Activated B cell treated with CpG ODN at 0.5 μM for 24 hours (primary cell): Measurements from ENCODE around the gene SPOCK1. TPM values are rescaled to one million over a fixed set of nuclear protein-coding genes. Genes with fewer than 3 reads are reported as not detected.

Experiments used
- ATAC-seq: fragments of 200-7000 bp; cut with Tn5 transposase; one replicate; pipeline ENCODE4 v1.10.0; 2021; ENCODE audit warnings: low read depth, mild to moderate bottlenecking, moderate library complexity
- CTCF ChIA-PET: fragments of 350-600 bp; sonication (Branson Sonifier 250); formaldehyde crosslinking; loops from one replicate; lab custom pipeline; 2021; ENCODE audit warnings: antibody characterized with exemption; lab: Charles Lee
- POLR2A ChIA-PET: fragments of 350-600 bp; sonication (Branson Sonifier 250); formaldehyde crosslinking; loops from one replicate; lab custom pipeline; 2021; ENCODE audit warnings: antibody characterized with exemption; lab: Charles Lee
- DNase-seq: peaks from one replicate; pipeline ENCODE4 v3.0.0; 2022
- H3K27ac Mint-ChIP-seq: one replicate; pipeline ENCODE4 v1.8.0; 2020; ENCODE audit warnings: mixed read lengths
- H3K27me3 Mint-ChIP-seq: one replicate; pipeline ENCODE4 v1.8.0; 2021; ENCODE audit warnings: mixed read lengths
- H3K36me3 Mint-ChIP-seq: one replicate; pipeline ENCODE4 v1.8.0; 2021; ENCODE audit warnings: low read depth, mixed read lengths
- H3K4me1 Mint-ChIP-seq: one replicate; pipeline ENCODE4 v1.8.0; 2021; ENCODE audit warnings: mixed read lengths
- H3K4me3 Mint-ChIP-seq: one replicate; pipeline ENCODE4 v1.8.0; 2020; ENCODE audit warnings: mild to moderate bottlenecking, mixed read lengths
- H3K9me3 Mint-ChIP-seq: one replicate; pipeline ENCODE4 v1.8.0; 2020; ENCODE audit warnings: mixed read lengths
- CTCF ChIP-seq: fragments of 200-600 bp; IDR thresholded peaks from one replicate; pipeline ENCODE4 v1.8.0; 2022; ENCODE audit warnings: antibody characterized with exemption, mild to moderate bottlenecking
- intact Hi-C: fragments of 100-400 bp; cut with micrococcal nuclease; formaldehyde crosslinking; loops from one replicate; pipeline ENCODE4 v1.15.1; 2024
- total RNA-seq: library from RNA; stranded (reverse); gene quantifications from 2 replicates; pipeline ENCODE4 v1.2.3, GENCODE V29; 2022

The SPOCK1 gene
- total RNA-seq, 1 donor from 2014 or later: not detected

- Mint-ChIP-seq H3K27ac (no peak overlapping the region), H3K9me3 (no peaks in the 10 kb centered on the region), H3K27me3 (no peaks in the 10 kb centered on the region), H3K4me1 (no peaks in the 10 kb centered on the region), H3K36me3 (no peaks in the 10 kb centered on the region), H3K4me3 (no peak overlapping the region)
- CTCF ChIA-PET: no interaction called here
- no peak for ATAC-seq
- no peak for TF ChIP-seq CTCF
- no peak for DNase-seq
- intact Hi-C loops: no loop called here
- POLR2A ChIA-PET: no interaction called here
These were observed 163.6 kb downstream of the SPOCK1 start for GRCh38 chr5:137335493-137335892.

GRCh38 chr5:137333928-137334327 lies 165.2 kb downstream of the SPOCK1 start:
- Mint-ChIP-seq H3K27me3 (no peaks in the 10 kb centered on the region), H3K9me3 (no peaks in the 10 kb centered on the region), H3K4me3 (no peak overlapping the region), H3K4me1 (no peaks in the 10 kb centered on the region), H3K27ac (no peak overlapping the region), H3K36me3 (no peaks in the 10 kb centered on the region)
- CTCF ChIA-PET: interaction anchor here (0.5 kb wide), 1 partner anchor 214 kb away, joined by 3 read pairs; no protein-coding TSS in a partner anchor
- TF ChIP-seq CTCF: no peak
- no peak for DNase-seq
- no peak for ATAC-seq
- intact Hi-C loops: no loop called here
- POLR2A ChIA-PET: no interaction called here

GRCh38 chr5:137333475-137333874 lies 165.7 kb downstream of the SPOCK1 start:
- no peaks in the 10 kb centered on the region for H3K9me3 Mint-ChIP-seq
- ATAC-seq (no peak), DNase-seq (no peak)
- H3K36me3 Mint-ChIP-seq: no peaks in the 10 kb centered on the region
- H3K4me1 Mint-ChIP-seq: no peaks in the 10 kb centered on the region
- TF ChIP-seq CTCF: no peak
- H3K4me3 Mint-ChIP-seq: no peak overlapping the region
- H3K27me3 Mint-ChIP-seq: no peaks in the 10 kb centered on the region
- ChIA-PET POLR2A (no interaction called here), CTCF (no interaction called here)
- intact Hi-C loops: no loop called here
- no peak overlapping the region for H3K27ac Mint-ChIP-seq

DNA sequence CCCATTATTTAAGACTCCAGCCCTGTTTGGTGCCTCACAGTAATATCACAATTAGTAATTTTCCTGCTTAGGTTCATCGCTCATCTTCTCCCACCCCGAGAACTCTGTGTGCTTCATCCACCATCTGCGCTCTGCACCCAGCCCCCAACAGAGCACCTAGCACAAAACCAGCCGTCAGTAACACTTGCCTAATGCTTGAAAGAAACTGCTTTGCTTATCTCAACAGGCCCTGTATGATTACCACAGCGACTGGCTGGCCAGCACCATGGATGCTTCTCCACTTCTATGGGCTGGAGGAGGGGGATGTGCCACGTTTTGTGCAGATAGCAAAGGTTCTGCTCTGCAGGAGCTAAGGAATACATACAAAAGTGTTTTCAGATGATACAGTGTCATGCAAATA lies 166.8 kb downstream of the SPOCK1 start:
- CTCF ChIA-PET: no interaction called here

DNA sequence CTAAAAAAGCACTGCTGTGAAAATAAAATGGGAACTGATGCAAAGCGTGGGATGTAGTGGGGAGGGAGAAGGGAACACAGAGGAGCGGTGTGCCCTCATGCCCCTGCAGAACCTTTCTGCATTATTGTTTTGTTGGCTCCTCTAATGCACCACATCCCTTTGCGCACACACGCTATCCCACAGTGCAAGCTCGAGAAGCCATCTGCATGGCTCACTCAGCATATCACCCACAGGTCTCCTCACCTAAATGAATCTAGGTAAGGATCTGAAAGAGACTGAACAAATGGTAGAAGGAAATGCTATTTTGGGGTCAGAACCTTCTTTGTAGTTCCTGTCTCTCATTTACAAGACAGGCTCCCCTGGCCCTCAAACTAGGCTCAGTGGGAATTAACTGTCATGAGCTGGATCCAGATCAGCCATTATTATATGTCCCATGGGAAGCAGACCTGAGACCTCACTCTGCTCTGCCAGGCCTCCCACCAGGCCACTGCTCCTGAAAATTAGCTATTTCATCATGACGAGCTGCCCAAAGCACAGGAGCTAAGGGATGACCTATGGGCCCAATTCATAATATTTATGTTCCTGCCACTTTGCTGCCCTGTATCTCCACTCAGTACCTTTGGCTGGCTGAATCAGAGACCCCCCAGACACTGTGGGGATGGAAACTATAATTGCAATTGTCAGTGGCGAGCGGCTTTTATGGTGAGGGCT lies 169.4 kb downstream of the SPOCK1 start:
- peaks cover 6% of the 10 kb centered on the region for H3K27me3 Mint-ChIP-seq
- POLR2A ChIA-PET: no interaction called here
- H3K27ac Mint-ChIP-seq: no peak overlapping the region
- H3K36me3 Mint-ChIP-seq: no peaks in the 10 kb centered on the region
- ATAC-seq (no peak), DNase-seq (no peak)
- no peaks in the 10 kb centered on the region for H3K4me1 Mint-ChIP-seq
- H3K4me3 Mint-ChIP-seq: no peak overlapping the region
- CTCF ChIA-PET: no interaction called here
- intact Hi-C loops: no loop called here
- no peak for TF ChIP-seq CTCF
- no peaks in the 10 kb centered on the region for H3K9me3 Mint-ChIP-seq

More for the DNA sequence above, 166.8 kb downstream of the SPOCK1 start:
- intact Hi-C loops: no loop called here
- POLR2A ChIA-PET: no interaction called here
- no peak for TF ChIP-seq CTCF
- Mint-ChIP-seq H3K4me1 (no peaks in the 10 kb centered on the region), H3K36me3 (no peaks in the 10 kb centered on the region), H3K27ac (no peak overlapping the region), H3K4me3 (no peak overlapping the region), H3K9me3 (no peaks in the 10 kb centered on the region), H3K27me3 (no peaks in the 10 kb centered on the region)
- DNase-seq (no peak), ATAC-seq (no peak)
